GM23248 (cell line): ENCODE measurements around the gene SH3RF3. TPM values are rescaled to one million over a fixed set of nuclear protein-coding genes. Genes with fewer than 3 reads are reported as not detected.

Experiments used
- DNase-seq: peaks from one replicate; pipeline ENCODE4 v3.0.0-alpha.2; 2015
- H2AFZ ChIP-seq: fragments of 200-600 bp; sonication (generic); 2 replicates; pipeline ENCODE4 v1.6.1; 2016; ENCODE audit warnings: antibody characterized with exemption
- H3F3A ChIP-seq: fragments of 200-600 bp; sonication (generic); 2 replicates; pipeline ENCODE4 v1.6.1; 2016; ENCODE audit warnings: mild to moderate bottlenecking, antibody characterized with exemption, mixed run types; ENCODE audit not compliant: insufficient read depth
- H3K27ac ChIP-seq: fragments of 200-600 bp; sonication (generic); 2 replicates; pipeline ENCODE4 v1.5.1; 2016; ENCODE audit warnings: mild to moderate bottlenecking
- H3K27me3 ChIP-seq: fragments of 200-600 bp; sonication (generic); replicated peaks from 2 replicates; pipeline ENCODE4 v1.6.1; 2016; ENCODE audit warnings: mild to moderate bottlenecking; ENCODE audit not compliant: insufficient read depth
- H3K36me3 ChIP-seq: fragments of 200-600 bp; sonication (generic); 2 replicates; pipeline ENCODE4 v1.6.1; 2016; ENCODE audit warnings: low read depth, mild to moderate bottlenecking
- H3K4me1 ChIP-seq: fragments of 200-600 bp; sonication (generic); 2 replicates; pipeline ENCODE4 v1.6.1; 2016; ENCODE audit warnings: mild to moderate bottlenecking; ENCODE audit not compliant: insufficient read depth
- H3K4me2 ChIP-seq: fragments of 200-600 bp; sonication (generic); one replicate; pipeline ENCODE4 v1.6.1; 2016; ENCODE audit warnings: mild to moderate bottlenecking; ENCODE audit not compliant: unreplicated experiment
- H3K4me3 ChIP-seq: fragments of 200-600 bp; sonication (generic); 2 replicates; pipeline ENCODE4 v1.5.1; 2016; ENCODE audit warnings: mild to moderate bottlenecking
- H3K79me2 ChIP-seq: fragments of 200-600 bp; sonication (generic); 2 replicates; pipeline ENCODE4 v1.6.1; 2016; ENCODE audit warnings: mild to moderate bottlenecking; ENCODE audit not compliant: insufficient read depth
- H3K9ac ChIP-seq: fragments of 200-600 bp; sonication (generic); 2 replicates; pipeline ENCODE4 v1.6.1; 2016; ENCODE audit warnings: mild to moderate bottlenecking
- H3K9me2 ChIP-seq: fragments of 200-600 bp; sonication (generic); 2 replicates; pipeline ENCODE4 v1.6.1; 2016; ENCODE audit warnings: mixed run types, mild to moderate bottlenecking, moderate library complexity; ENCODE audit not compliant: insufficient read depth
- H3K9me3 ChIP-seq: fragments of 200-600 bp; sonication (generic); one replicate; pipeline ENCODE4 v1.6.1; 2017; ENCODE audit warnings: low read depth
- H4K20me1 ChIP-seq: fragments of 200-600 bp; sonication (generic); 2 replicates; pipeline ENCODE4 v1.6.0; 2016; ENCODE audit not compliant: insufficient read depth
- EZH2 ChIP-seq: fragments of 200-600 bp; sonication (generic); IDR thresholded peaks from 2 replicates; pipeline ENCODE4 v1.6.1; 2018; ENCODE audit warnings: antibody characterized with exemption, mild to moderate bottlenecking; ENCODE audit not compliant: insufficient read depth, poor library complexity, severe bottlenecking
- EZH2phosphoT487 ChIP-seq: fragments of 200-600 bp; sonication (generic); IDR thresholded peaks from 2 replicates; pipeline ENCODE4 v1.6.1; 2018; ENCODE audit warnings: antibody characterized with exemption, moderate library complexity, mild to moderate bottlenecking, low read depth; ENCODE audit not compliant: insufficient read depth
- WGBS, 2 experiments: methylation state at CpG; one replicate each; pipeline ENCODE4 v1.1.6; 2015 to 2017; ENCODE audit warnings: low lambda C conversion rate in 2 of 2, low coverage in 1 of 2; ENCODE audit errors: missing lambda C conversion rate in 2 of 2; 5-methylcytosine and 5-hydroxymethylcytosine counted together
- in situ Hi-C: fragments of 300-500 bp; cut with MboI; formaldehyde crosslinking; loops from 2 replicates; pipeline ENCODE4 v1.15.0; 2020
- polyA plus RNA-seq: library from polyadenylated mRNA; unstranded; fragments of >200 nt; fragmentation: Nextera tagmentation; extraction: Ambion mirVana; gene quantifications from 2 replicates; pipeline ENCODE4 v1.2.1, GENCODE V29; 2016
- total RNA-seq: library from RNA; depleted of rRNA; stranded (reverse); fragments of >200 nt; shearing (Covaris generic); gene quantifications from 2 replicates; pipeline ENCODE4 v1.2.3, GENCODE V29; 2014

Gene SH3RF3
- total and polyA plus RNA-seq, 2 experiments from 2014 or later, result 1.5 to 5.2 TPM

DNA sequence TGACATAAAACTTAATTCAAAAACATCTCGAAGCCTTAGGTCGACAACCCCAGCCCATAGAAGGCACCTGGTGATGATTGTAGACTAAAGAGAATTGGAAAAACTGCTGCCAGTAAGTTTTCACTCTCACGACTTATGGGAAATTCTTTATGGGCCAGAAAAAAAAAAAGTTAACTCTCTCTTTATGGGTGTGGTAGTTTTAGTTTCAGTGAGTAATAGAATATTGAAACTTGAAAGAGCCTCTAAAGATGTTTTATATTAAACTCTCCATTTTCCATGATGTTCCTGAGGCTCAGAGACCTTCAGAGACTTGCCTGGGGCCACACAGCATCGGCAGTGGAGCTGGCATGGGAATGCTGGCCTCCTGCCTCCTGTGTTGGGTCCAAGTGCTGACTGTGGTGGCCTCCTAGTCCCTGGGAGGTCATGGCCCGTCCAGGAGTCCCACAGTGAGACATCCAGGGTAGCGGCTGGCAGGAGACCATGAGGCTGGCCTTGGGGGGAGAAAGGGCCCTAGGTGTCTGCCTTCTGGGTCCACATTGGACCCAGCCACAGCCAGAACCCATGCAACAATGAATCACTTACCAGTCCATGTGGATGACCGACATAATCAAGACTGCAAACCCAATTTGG, 325.9 kb downstream of the SH3RF3 start:
- TF ChIP-seq EZH2phosphoT487, result no peak
- TF ChIP-seq EZH2, result no peak
- Histone ChIP-seq H3K4me1 (no peaks in the 10 kb centered on the region), H3K4me3 (no peak overlapping the region), H3K36me3 (no peaks in the 10 kb centered on the region), H3K9ac (no peak overlapping the region), H3K4me2 (no peak overlapping the region), H3K9me3 (no peaks in the 10 kb centered on the region), H3K27me3 (no peaks in the 10 kb centered on the region), H3F3A (no peaks in the 10 kb centered on the region), H3K27ac (no peak overlapping the region), H2AFZ (no peak overlapping the region), H4K20me1 (no peaks in the 10 kb centered on the region), H3K79me2 (no peaks in the 10 kb centered on the region), H3K9me2 (no peaks in the 10 kb centered on the region)
- no peak for DNase-seq
- WGBS, 2 experiments, result 94 to 96% methylated on average over 7 of the region's 7 CpGs
- in situ Hi-C loops, result no loop called here

DNA sequence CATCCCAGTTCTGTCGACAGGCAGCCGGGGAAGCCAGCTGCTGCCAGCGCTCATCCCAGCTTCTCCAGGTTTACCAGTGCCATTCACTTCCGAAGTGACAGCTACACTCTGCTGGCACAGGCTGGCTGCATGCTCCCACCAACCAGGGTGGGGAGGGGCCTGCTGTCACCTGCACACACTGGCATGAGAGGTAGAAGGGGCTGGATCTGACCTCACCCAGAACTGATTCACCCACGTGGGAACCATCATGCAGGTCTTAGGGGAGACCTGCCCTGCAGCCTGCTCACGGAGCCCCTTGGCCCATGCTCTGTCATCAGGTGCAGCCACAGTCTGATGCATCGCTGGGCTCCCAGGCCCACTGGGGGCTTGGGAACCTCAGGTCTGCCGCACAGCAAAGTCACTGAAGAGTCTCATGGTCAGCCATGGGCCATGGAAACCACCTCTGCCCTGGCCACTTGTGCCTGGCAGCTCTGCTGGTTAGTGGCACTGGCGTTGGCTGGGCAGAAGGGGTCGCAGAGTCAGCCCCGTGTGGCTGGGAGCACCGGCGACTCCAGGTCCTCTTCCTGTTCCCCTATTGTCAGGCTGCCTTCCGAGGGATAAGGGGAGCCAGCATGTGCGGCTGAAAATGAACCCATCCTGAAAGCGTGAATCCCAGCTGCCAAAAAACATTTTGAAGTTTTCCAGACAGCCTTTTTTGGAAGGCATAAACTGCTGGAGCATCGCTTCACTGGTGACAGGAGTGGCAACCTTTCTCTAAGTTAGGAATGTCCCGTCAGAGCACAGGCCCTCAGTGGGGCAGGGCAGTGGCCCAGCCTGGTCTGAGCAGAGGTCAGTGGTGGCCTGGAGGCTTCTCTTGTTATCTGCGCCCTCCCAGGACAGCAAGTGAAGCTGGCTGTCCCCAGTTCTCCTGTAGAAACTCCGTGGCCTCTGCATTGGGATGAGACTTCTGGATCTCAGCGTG, 327.0 kb downstream of the SH3RF3 start:
- no peak overlapping the region for H3K4me3 ChIP-seq
- no peaks in the 10 kb centered on the region for H3F3A ChIP-seq
- in situ Hi-C loops, result no loop called here
- no peaks in the 10 kb centered on the region for H3K9me2 ChIP-seq
- TF ChIP-seq EZH2phosphoT487 (no peak), EZH2 (no peak)
- no peaks in the 10 kb centered on the region for H3K9me3 ChIP-seq
- H3K27me3 ChIP-seq, result no peaks in the 10 kb centered on the region
- no peaks in the 10 kb centered on the region for H3K36me3 ChIP-seq
- H3K27ac ChIP-seq, result no peak overlapping the region
- no peaks in the 10 kb centered on the region for H3K4me1 ChIP-seq
- no peak for DNase-seq
- no peak overlapping the region for H2AFZ ChIP-seq
- no peaks in the 10 kb centered on the region for H3K79me2 ChIP-seq
- no peak overlapping the region for H3K4me2 ChIP-seq
- no peaks in the 10 kb centered on the region for H4K20me1 ChIP-seq
- WGBS, 2 experiments, result 81 to 83% methylated on average over 20 of the region's 21 CpGs
- H3K9ac ChIP-seq, result no peak overlapping the region

DNA sequence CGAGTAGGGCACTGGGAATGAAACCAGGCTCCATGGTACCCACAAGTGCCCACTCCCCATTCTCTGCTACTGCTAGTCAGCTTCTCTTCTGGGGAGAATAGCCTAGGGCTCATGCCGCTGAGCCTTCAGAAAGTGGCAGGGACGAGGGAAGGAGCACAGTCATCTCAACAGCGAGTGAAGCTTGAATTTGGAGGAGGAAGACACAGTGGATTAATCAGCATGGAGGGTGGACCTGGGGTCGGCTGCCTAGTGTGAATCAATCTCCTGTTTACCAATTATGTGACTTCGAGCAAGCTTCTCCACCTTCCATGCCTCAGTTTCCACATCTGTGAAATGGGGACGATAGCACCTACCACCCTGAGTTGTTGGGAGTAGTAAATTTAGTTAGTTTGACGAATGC, 327.8 kb downstream of the SH3RF3 start:
- no peak for DNase-seq
- TF ChIP-seq EZH2 (no peak), EZH2phosphoT487 (no peak)
- H3K9me3 ChIP-seq, result no peaks in the 10 kb centered on the region
- in situ Hi-C loops, result no loop called here
- H3K79me2 ChIP-seq, result no peaks in the 10 kb centered on the region
- H3K4me1 ChIP-seq, result no peaks in the 10 kb centered on the region
- no peaks in the 10 kb centered on the region for H4K20me1 ChIP-seq
- H2AFZ ChIP-seq, result no peak overlapping the region
- no peaks in the 10 kb centered on the region for H3K9me2 ChIP-seq
- H3K27me3 ChIP-seq, result no peaks in the 10 kb centered on the region
- no peak overlapping the region for H3K27ac ChIP-seq
- H3K4me2 ChIP-seq, result no peak overlapping the region
- H3K4me3 ChIP-seq, result no peak overlapping the region
- no peaks in the 10 kb centered on the region for H3K36me3 ChIP-seq
- no peak overlapping the region for H3K9ac ChIP-seq
- no peaks in the 10 kb centered on the region for H3F3A ChIP-seq
- 87 to 91% methylated on average over 8 of the region's 8 CpGs for WGBS, 2 experiments

GRCh38 chr2:109457366-109457765, 328.4 kb downstream of the SH3RF3 start:
- Histone ChIP-seq H3K9ac (no peak overlapping the region), H3K4me1 (no peaks in the 10 kb centered on the region), H3K9me2 (no peaks in the 10 kb centered on the region), H3K9me3 (no peaks in the 10 kb centered on the region), H3K36me3 (no peaks in the 10 kb centered on the region), H3K79me2 (no peaks in the 10 kb centered on the region), H3K27ac (no peak overlapping the region), H3K27me3 (no peaks in the 10 kb centered on the region), H3F3A (no peaks in the 10 kb centered on the region), H3K4me2 (no peak overlapping the region), H2AFZ (no peak overlapping the region), H3K4me3 (no peak overlapping the region), H4K20me1 (no peaks in the 10 kb centered on the region)
- 85 to 86% methylated on average over 9 of the region's 9 CpGs for WGBS, 2 experiments
- in situ Hi-C loops, result no loop called here
- no peak for TF ChIP-seq EZH2
- no peak for TF ChIP-seq EZH2phosphoT487
- DNase-seq, result peak; percentile 35
